ENCODE data around the gene PTPRN2.

DNA sequence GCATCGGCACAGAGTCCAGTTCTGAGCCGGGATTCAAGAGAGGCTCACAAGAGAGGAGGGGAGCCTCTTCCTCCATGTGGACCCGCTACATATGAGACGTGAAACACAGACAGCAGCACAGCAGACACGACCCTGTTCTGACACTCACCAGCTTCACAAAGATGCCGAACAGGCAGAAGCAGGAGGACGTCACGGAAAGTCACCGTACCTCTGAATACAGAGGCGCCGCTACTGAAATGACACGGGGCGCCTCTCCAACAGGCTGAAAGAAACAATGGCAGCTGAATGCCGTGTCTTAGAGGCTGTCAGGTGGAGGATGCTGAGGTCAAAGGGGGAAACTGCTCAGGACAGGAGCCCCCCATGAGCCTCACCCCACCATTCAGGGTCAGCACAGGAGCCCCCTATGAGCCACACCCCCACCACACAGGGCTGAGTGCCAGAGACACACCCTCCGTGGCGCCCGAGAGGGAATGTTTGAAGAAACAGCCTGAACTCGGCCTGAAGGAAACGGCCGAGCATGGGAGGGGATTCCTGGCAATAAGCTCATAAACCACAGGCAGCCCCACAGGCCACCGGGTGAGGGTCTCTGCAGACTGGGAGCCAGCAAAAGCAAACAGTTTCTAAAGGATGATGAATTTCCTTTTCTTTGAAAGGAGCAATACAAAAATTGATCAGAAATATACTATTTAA lies 510.3 kb downstream of the PTPRN2 start:
- TF ChIP-seq, protein P1, sequence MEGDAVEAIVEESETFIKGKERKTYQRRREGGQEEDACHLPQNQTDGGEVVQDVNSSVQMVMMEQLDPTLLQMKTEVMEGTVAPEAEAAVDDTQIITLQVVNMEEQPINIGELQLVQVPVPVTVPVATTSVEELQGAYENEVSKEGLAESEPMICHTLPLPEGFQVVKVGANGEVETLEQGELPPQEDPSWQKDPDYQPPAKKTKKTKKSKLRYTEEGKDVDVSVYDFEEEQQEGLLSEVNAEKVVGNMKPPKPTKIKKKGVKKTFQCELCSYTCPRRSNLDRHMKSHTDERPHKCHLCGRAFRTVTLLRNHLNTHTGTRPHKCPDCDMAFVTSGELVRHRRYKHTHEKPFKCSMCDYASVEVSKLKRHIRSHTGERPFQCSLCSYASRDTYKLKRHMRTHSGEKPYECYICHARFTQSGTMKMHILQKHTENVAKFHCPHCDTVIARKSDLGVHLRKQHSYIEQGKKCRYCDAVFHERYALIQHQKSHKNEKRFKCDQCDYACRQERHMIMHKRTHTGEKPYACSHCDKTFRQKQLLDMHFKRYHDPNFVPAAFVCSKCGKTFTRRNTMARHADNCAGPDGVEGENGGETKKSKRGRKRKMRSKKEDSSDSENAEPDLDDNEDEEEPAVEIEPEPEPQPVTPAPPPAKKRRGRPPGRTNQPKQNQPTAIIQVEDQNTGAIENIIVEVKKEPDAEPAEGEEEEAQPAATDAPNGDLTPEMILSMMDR (IDR thresholded peaks at IDR 0.05; ENCODE audit: low read depth, low read length): no peak
- TF ChIP-seq, protein P2, sequence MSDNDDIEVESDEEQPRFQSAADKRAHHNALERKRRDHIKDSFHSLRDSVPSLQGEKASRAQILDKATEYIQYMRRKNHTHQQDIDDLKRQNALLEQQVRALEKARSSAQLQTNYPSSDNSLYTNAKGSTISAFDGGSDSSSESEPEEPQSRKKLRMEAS (IDR thresholded peaks at IDR 0.05; ENCODE audit: low read depth, low read length): no peak
- TF ChIP-seq POLR2A (IDR thresholded peaks at IDR 0.05; ENCODE audit: extremely low read depth, insufficient read length) (no peak), MYC (IDR thresholded peaks at IDR 0.05; ENCODE audit: low read depth, low read length) (no peak)
